Measurements from ENCODE around the gene AREL1.

DNA sequence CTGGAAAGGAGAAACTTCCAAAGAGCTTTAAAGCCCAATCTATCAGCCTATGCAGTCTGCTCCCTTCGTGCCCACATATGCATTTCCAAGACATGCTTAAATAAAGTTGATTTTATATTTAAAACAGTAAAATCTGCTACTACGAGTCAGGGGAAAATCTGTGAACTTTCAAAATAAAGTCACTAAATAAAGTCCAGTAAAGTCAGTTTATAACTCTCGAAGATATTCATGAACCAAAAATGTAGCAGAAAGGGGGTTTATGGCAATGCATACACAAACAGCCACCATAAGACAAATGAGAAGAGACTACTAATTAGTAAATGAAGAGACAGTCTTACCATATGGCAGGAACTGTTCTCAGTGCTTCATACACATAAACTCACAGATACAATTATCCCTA is 19.7 kb downstream of the AREL1 start:
- TF ChIP-seq, protein P1, sequence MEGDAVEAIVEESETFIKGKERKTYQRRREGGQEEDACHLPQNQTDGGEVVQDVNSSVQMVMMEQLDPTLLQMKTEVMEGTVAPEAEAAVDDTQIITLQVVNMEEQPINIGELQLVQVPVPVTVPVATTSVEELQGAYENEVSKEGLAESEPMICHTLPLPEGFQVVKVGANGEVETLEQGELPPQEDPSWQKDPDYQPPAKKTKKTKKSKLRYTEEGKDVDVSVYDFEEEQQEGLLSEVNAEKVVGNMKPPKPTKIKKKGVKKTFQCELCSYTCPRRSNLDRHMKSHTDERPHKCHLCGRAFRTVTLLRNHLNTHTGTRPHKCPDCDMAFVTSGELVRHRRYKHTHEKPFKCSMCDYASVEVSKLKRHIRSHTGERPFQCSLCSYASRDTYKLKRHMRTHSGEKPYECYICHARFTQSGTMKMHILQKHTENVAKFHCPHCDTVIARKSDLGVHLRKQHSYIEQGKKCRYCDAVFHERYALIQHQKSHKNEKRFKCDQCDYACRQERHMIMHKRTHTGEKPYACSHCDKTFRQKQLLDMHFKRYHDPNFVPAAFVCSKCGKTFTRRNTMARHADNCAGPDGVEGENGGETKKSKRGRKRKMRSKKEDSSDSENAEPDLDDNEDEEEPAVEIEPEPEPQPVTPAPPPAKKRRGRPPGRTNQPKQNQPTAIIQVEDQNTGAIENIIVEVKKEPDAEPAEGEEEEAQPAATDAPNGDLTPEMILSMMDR (IDR thresholded peaks at IDR 0.05), result no peak
- TF ChIP-seq TCF7L2 (IDR thresholded peaks at IDR 0.05; ENCODE audit: low read depth, low read length) (no peak), POLR2AphosphoS5 (IDR thresholded peaks at IDR 0.05; ENCODE audit: low read depth, low read length) (no peak), SIN3A (IDR thresholded peaks at IDR 0.05; ENCODE audit: borderline replicate concordance, insufficient read depth, low read depth, low read length) (no peak)
- TF ChIP-seq, protein P2, sequence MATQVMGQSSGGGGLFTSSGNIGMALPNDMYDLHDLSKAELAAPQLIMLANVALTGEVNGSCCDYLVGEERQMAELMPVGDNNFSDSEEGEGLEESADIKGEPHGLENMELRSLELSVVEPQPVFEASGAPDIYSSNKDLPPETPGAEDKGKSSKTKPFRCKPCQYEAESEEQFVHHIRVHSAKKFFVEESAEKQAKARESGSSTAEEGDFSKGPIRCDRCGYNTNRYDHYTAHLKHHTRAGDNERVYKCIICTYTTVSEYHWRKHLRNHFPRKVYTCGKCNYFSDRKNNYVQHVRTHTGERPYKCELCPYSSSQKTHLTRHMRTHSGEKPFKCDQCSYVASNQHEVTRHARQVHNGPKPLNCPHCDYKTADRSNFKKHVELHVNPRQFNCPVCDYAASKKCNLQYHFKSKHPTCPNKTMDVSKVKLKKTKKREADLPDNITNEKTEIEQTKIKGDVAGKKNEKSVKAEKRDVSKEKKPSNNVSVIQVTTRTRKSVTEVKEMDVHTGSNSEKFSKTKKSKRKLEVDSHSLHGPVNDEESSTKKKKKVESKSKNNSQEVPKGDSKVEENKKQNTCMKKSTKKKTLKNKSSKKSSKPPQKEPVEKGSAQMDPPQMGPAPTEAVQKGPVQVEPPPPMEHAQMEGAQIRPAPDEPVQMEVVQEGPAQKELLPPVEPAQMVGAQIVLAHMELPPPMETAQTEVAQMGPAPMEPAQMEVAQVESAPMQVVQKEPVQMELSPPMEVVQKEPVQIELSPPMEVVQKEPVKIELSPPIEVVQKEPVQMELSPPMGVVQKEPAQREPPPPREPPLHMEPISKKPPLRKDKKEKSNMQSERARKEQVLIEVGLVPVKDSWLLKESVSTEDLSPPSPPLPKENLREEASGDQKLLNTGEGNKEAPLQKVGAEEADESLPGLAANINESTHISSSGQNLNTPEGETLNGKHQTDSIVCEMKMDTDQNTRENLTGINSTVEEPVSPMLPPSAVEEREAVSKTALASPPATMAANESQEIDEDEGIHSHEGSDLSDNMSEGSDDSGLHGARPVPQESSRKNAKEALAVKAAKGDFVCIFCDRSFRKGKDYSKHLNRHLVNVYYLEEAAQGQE (IDR thresholded peaks at IDR 0.05; ENCODE audit: insufficient read depth in 1 of 2, low read depth in 2 of 2, low read length in 1 of 2), result no peak
